Kidney epithelial cell (primary cell): ENCODE measurements around the gene C19orf81. TPM values are rescaled to one million over a fixed set of nuclear protein-coding genes. Genes with fewer than 3 reads are reported as not detected.

Experiments
- total RNA-seq: library from RNA; depleted of rRNA; stranded (reverse); fragments of >200 nt; gene quantifications from 2 replicates; pipeline ENCODE4 v1.2.3, GENCODE V29; 2015

Gene C19orf81
- total RNA-seq, 1 donor from 2014 or later, result 16.5 TPM

Other genes starting within 250 kb of the C19orf81 start
- not detected in 2 replicates for gene SPIB, start 230.5 kb upstream of the C19orf81 start, total RNA-seq
- gene MYBPC2, start 216.6 kb upstream of the C19orf81 start, total RNA-seq, result 0.21 TPM in 1 of 2 replicates, not detected in the other
- gene EMC10, start 172.9 kb upstream of the C19orf81 start, total RNA-seq, result 256 and 274 TPM in 2 replicates
- 8.5 and 9.9 TPM in 2 replicates for gene GARIN5A, start 172.6 kb upstream of the C19orf81 start, total RNA-seq
- 26.7 and 26.8 TPM in 2 replicates for gene JOSD2, start 138.3 kb upstream of the C19orf81 start, total RNA-seq
- not detected in 2 replicates for gene ASPDH, start 135.5 kb upstream of the C19orf81 start, total RNA-seq
- gene LRRC4B, start 81.0 kb upstream of the C19orf81 start, total RNA-seq, result 9.2 and 9.3 TPM in 2 replicates
- gene SYT3, start 9.6 kb upstream of the C19orf81 start, total RNA-seq, result 0.29 and 0.55 TPM in 2 replicates
- gene SHANK1, start 70.4 kb downstream of the C19orf81 start, total RNA-seq, result 1.2 and 1.6 TPM in 2 replicates
- 6.0 and 12.4 TPM in 2 replicates for gene CLEC11A, start 73.9 kb downstream of the C19orf81 start, total RNA-seq
- not detected in 2 replicates for gene GPR32, start 121.0 kb downstream of the C19orf81 start, total RNA-seq
- not detected in 2 replicates for gene ACP4, start 141.0 kb downstream of the C19orf81 start, total RNA-seq
- gene KLK1, start 174.3 kb downstream of the C19orf81 start, total RNA-seq, result not detected in 2 replicates
- gene KLK15, start 184.1 kb downstream of the C19orf81 start, total RNA-seq, result not detected in 2 replicates
- not detected in 2 replicates for gene KLK3, start 205.5 kb downstream of the C19orf81 start, total RNA-seq
- gene KLK2, start 224.0 kb downstream of the C19orf81 start, total RNA-seq, result 0.96 TPM in 1 of 2 replicates, not detected in the other